ENCODE results near the gene ZIM2.
"Not testable (repeated sequence)": the region's sequence is repeated elsewhere in the genome, so short reads cannot be mapped to it uniquely, and the experiment has no call there.

The ZIM2 gene

DNA sequence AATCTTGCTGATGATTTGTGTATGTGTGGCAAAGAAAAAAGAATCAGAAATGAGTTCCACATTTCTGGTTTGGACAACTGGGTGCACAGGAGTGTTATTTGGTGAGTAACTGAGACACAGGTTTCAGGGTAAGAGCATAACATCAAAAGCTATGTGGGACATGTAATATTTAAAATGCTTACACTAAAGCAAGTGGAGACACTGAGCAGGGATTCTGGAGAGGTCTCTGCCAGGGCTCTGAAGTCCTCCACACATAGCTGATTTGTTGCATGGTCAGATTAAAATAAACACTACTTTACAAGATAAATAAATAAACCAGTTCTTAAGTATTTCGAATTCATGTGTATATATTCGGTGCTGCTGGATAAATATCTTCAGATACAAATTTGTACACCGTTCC is 16.3 kb upstream of the ZIM2 start:
- no peaks in the 10 kb centered on the region for H3K4me1 Mint-ChIP-seq
- no peak overlapping the region for H3K4me3 Mint-ChIP-seq
- peaks cover 12% of the 10 kb centered on the region for H3K9me3 Mint-ChIP-seq
- no peaks in the 10 kb centered on the region for H3K27me3 Mint-ChIP-seq
- ATAC-seq: no peak
- H3K36me3 Mint-ChIP-seq: no peaks in the 10 kb centered on the region
- H3K27ac Mint-ChIP-seq: no peak overlapping the region

DNA sequence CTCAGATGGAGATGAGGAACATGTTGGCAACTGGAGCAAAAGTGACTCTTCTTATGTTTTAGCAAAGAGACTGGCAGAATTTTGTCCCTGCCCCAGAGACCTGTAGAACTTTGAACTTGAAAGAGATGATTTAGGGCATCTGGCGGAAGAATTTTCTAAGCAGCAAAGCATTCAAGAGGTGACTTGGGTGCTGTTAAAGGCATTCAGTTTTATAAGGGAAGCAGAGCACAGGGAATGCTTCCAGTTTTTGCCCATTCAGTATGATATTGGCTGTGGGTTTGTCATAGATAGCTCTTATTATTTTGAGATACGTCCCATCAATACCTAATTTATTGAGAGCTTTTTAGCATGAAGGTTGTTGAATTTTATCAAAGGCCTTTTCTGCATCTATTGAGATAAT is 11.8 kb upstream of the ZIM2 start:
- H3K36me3 Mint-ChIP-seq, H3K4me1 Mint-ChIP-seq, H3K27ac Mint-ChIP-seq, H3K27me3 Mint-ChIP-seq, ATAC-seq, H3K4me3 Mint-ChIP-seq: not testable (repeated sequence)
- H3K9me3 Mint-ChIP-seq: peaks cover 11% of the 10 kb centered on the region

DNA sequence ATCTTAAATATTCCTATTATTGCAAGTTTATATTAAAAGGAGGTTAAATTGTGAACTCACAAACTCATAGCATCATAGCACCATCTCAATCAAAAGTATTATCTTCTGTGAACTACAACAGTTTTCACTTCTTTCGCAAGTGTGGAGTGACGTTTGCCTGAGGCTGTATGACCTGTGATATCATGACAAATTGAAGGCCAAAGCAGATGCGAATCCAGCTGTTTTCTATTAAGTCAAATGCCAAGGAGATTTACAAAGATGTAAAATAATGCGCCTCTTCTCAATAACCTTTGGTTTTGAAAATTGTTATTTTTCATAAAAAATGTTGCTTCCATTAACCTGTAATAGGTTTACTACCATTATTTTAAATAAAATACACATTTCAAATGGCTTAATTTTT is 7.6 kb upstream of the ZIM2 start:
- ATAC-seq: no peak
- Mint-ChIP-seq H3K27ac (no peak overlapping the region), H3K9me3 (peaks cover 13% of the 10 kb centered on the region), H3K36me3 (no peaks in the 10 kb centered on the region), H3K27me3 (no peaks in the 10 kb centered on the region), H3K4me3 (no peak overlapping the region), H3K4me1 (no peaks in the 10 kb centered on the region)

DNA sequence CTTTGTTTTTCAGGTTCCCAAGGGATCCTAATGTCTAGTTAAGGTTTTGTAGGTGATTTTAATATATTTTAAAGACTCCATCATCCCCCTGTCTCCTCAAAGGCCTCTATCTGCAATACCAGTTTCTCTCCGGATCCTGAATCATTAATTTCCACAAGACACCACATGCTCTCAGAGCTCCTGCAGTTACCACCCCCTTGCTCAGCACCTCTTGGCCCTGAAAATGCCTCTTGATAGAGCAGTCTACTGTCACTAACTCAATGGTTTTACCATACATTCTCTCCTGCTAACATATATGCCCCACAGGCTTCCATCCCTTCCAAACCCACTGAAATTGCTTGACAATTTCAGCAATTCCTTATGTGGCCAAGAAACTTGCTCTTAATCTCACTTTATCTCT is 1.9 kb upstream of the ZIM2 start:
- no peak for ATAC-seq
- H3K4me3 Mint-ChIP-seq: no peak overlapping the region
- peaks cover 17% of the 10 kb centered on the region for H3K9me3 Mint-ChIP-seq
- no peaks in the 10 kb centered on the region for H3K36me3 Mint-ChIP-seq
- peaks cover 6% of the 10 kb centered on the region for H3K27me3 Mint-ChIP-seq
- no peak overlapping the region for H3K27ac Mint-ChIP-seq
- no peaks in the 10 kb centered on the region for H3K4me1 Mint-ChIP-seq

DNA sequence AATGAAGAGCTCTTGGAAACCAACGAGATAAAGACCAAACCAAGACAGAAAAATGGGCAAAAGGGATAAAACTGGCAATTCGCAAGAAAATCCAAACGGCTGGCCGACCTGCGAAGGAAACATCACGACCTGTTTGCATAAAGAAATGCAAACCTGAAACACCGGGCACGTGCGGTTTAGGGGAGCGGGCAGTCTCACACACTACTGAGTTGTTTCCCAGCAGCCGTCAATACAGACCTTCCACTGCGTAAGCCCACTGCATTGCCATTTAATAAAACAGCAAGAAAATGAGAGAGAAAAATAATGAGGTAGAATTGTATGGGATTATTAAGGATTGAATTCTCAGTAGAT is 642 bp upstream of the ZIM2 start:
- peaks cover 9% of the 10 kb centered on the region for H3K27me3 Mint-ChIP-seq
- no peak overlapping the region for H3K4me3 Mint-ChIP-seq
- no peak for ATAC-seq
- H3K36me3 Mint-ChIP-seq: no peaks in the 10 kb centered on the region
- H3K27ac Mint-ChIP-seq: no peak overlapping the region
- H3K9me3 Mint-ChIP-seq: peaks cover 17% of the 10 kb centered on the region
- H3K4me1 Mint-ChIP-seq: no peaks in the 10 kb centered on the region

DNA sequence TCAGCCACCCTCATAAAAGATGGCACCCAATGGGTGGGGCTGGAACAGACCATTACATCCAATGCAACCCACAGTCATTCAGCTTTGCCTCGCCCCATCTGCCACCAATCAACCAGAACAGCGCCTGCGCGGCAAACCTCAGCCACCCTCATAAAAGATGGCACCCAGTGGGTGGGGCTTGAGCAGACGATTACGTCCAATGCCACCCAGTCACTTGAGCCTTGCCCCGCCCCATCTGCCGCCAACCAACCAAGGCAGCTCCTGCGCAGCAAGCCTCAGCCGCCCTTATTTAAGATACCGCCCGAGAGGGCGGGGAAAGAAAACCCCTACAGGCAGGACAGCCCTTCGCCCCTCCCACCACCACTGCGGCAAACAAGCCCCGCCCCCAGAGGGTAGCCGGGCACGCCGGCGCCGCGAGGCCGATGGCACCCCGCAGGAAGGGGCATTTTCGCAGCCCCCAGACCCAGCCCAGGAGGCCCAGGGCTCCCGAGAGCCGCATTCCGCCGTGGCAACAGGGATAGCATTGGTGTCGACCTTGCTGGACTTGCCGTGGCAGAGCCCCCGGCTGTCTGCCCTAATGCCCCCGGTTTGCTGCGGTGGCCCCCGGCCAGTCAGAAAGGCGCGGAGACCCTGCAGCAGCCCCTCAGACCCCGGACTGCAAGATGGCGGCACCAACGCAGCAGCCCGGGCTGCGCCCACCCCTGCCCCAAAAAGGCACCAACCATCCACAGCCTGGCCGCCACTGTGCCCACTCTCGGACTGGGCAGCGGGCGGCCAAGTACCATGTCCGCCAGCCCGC is 675 bp downstream of the ZIM2 start:
- Mint-ChIP-seq H3K9me3 (peaks cover 23% of the 10 kb centered on the region), H3K4me3 (no peak overlapping the region), H3K4me1 (no peaks in the 10 kb centered on the region), H3K36me3 (no peaks in the 10 kb centered on the region), H3K27me3 (peaks cover 9% of the 10 kb centered on the region), H3K27ac (no peak overlapping the region)
- no peak for ATAC-seq

DNA sequence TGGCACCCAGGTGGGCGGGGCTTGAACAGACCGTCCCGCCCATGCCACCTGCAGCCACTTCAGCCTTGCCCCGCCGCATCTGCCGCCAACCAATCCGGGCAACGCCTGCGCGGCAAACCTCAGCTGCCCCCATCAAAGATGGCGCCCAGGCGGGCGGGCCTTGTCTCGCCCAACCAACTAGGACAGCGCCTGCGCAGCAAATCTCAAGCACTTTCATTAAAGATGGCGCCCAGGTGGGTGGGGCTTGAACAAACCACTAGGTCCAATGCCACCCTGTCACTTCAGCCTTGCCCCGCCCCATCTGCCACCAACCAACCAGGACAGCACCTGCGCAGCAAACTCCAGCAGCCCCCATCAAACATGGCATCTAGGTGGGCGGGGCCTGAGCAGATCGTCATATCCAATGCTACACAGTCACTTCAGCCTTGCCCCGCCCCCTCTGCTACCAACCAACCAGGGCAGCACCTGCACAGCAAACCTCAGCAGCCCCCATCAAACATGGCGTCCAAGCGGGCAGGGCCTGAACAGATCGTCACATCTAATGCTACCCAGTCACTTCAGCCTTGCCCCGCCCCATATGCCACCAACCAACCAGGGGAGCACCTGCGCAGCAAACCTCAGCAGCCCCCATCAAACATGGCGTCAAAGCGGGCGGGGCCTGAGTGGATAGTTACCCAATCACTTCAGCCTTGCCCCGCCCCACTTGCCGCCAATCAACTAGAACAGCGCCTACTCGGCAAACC is 1.4 kb downstream of the ZIM2 start:
- Mint-ChIP-seq H3K4me1 (no peaks in the 10 kb centered on the region), H3K36me3 (no peaks in the 10 kb centered on the region), H3K27me3 (peaks cover 9% of the 10 kb centered on the region), H3K9me3 (peaks cover 28% of the 10 kb centered on the region), H3K27ac (no peak overlapping the region), H3K4me3 (no peak overlapping the region)
- ATAC-seq: no peak

DNA sequence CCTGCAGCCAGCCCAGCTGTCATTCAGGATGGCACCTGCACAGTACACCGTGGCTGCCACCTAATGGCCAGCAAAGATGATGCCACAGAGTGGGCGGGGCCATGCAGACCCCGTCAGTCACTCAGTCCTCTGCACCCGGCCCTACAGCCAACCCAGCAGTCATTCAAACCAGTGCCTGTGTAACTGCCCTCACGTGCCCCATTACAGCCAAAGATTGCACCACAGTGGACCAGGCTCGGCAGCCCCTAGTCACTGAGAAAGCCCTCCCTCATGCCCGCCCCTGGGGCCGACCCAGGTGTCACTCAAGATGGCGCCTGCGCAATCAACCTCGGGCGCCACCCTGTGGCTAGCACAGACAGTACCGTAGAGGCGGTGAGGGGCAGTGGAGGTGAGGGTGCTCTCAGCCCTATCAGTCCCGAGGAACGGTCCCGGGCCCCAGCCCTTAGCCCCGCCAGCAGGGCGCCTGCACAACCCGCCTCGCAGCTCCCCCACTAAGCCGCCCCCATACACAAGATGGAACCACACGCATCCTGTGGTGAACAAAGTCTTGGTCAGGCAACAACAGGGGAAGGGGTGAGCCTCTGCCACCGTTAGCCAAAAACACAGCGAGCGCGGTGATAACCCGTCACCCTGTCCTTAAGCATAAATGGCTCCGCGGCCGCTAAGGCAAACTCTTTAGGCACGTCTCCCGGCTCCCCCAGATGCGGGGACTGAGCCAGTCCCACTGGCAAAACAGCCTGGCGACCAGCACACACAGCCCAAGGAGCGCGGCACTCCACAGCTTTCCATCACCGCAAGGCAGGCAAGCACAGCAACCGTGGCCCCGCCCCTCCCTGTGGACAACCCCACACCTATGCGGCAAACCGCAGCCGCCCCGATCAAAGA is 2.3 kb downstream of the ZIM2 start:
- peaks cover 29% of the 10 kb centered on the region for H3K9me3 Mint-ChIP-seq
- no peak overlapping the region for H3K4me3 Mint-ChIP-seq
- H3K27me3 Mint-ChIP-seq: peaks cover 9% of the 10 kb centered on the region
- H3K36me3 Mint-ChIP-seq: no peaks in the 10 kb centered on the region
- no peak for ATAC-seq
- no peaks in the 10 kb centered on the region for H3K4me1 Mint-ChIP-seq
- H3K27ac Mint-ChIP-seq: no peak overlapping the region

DNA sequence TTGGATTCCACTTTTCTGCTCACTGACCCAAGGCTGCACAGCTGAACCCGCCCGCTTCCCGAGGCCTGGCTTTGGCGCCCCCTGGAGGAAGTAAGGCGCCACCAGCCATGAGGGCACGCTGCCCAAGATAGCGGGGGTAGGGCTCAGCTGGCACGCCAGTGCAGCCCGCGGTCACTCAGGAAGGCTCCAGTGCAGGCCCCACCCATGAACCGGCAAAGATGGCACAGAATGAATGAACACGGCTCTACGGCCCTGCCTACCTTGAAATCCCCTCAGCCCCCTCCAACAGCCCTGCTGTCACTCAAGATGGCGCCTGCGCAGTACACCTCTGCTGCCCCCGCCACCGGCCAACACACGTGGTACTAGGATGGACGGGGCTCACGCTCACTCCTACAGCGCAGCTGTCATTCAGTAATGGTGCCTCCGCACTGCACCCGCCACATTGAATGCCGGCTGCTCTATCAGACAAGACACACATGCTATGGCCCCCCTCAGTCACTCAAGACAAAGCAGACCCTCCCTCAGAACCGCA is 3.0 kb downstream of the ZIM2 start:
- no peaks in the 10 kb centered on the region for H3K4me1 Mint-ChIP-seq
- H3K36me3 Mint-ChIP-seq: no peaks in the 10 kb centered on the region
- ATAC-seq: no peak
- H3K27ac Mint-ChIP-seq: no peak overlapping the region
- peaks cover 30% of the 10 kb centered on the region for H3K9me3 Mint-ChIP-seq
- no peak overlapping the region for H3K4me3 Mint-ChIP-seq
- H3K27me3 Mint-ChIP-seq: peaks cover 9% of the 10 kb centered on the region

DNA sequence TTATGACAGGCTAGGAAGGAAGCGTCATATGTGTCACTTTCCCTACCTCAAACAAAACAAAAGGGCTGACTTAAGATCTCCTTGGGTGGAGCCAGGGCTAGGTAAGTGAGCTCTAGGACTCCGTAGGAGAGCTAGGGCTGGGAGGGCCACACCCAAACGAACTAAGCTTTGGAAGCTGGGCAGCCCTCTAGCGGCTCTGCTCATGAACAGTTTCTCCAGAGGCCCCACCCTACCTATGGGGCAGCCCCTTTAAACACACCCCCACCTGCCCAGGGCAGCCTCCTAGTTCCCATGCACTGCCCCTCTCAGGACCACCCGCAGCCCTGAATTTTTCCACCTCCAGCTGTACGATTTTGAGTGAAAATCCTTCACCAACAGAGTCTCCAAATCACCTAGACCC is 3.5 kb downstream of the ZIM2 start:
- Mint-ChIP-seq H3K4me3 (no peak overlapping the region), H3K27ac (no peak overlapping the region), H3K36me3 (no peaks in the 10 kb centered on the region), H3K9me3 (peaks cover 33% of the 10 kb centered on the region), H3K4me1 (no peaks in the 10 kb centered on the region), H3K27me3 (peaks cover 9% of the 10 kb centered on the region)
- no peak for ATAC-seq

DNA sequence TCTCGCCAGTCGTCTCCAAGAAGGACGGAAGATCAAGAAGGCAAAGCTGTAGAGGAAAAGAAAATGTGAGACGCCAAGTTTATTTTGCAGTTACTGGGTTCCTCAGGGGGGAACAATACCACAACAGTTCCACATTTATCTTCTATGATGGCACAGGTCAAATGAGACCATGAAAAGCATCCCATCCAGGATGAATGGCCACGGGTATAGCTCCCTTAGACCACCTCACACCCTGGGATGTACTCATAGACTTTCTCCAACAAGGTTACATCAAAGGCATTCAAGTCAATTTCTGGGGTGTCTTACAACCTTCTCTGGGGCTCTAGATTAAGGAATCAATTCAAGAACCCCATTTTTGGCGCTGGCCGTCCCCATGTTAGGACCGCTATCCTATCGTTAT is 4.5 kb downstream of the ZIM2 start:
- peaks cover 9% of the 10 kb centered on the region for H3K27me3 Mint-ChIP-seq
- no peak overlapping the region for H3K27ac Mint-ChIP-seq
- ATAC-seq: no peak
- H3K4me1 Mint-ChIP-seq: no peaks in the 10 kb centered on the region
- no peak overlapping the region for H3K4me3 Mint-ChIP-seq
- peaks cover 30% of the 10 kb centered on the region for H3K9me3 Mint-ChIP-seq
- no peaks in the 10 kb centered on the region for H3K36me3 Mint-ChIP-seq

DNA sequence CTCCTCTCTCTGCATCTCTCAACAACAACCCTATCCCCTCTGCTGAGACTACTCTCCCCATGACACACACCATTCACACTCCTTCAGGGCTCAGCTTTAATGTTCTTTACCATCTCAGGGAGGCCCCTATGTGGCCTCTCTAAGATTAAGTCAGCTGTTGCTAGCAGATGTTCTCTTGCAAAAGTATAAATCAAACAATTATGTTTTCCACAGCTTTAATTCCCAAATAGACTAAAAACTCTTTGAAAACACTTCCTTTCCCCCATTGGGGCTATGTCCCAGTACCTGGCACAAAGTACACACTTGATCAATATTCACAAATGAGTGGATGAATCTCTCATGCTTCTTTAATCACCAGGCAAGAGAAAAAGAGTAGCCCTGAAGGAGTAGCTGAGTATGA is 5.1 kb downstream of the ZIM2 start:
- Mint-ChIP-seq H3K36me3 (no peaks in the 10 kb centered on the region), H3K9me3 (peaks cover 27% of the 10 kb centered on the region), H3K4me3 (no peak overlapping the region), H3K27me3 (peaks cover 9% of the 10 kb centered on the region), H3K4me1 (no peaks in the 10 kb centered on the region), H3K27ac (no peak overlapping the region)
- no peak for ATAC-seq

DNA sequence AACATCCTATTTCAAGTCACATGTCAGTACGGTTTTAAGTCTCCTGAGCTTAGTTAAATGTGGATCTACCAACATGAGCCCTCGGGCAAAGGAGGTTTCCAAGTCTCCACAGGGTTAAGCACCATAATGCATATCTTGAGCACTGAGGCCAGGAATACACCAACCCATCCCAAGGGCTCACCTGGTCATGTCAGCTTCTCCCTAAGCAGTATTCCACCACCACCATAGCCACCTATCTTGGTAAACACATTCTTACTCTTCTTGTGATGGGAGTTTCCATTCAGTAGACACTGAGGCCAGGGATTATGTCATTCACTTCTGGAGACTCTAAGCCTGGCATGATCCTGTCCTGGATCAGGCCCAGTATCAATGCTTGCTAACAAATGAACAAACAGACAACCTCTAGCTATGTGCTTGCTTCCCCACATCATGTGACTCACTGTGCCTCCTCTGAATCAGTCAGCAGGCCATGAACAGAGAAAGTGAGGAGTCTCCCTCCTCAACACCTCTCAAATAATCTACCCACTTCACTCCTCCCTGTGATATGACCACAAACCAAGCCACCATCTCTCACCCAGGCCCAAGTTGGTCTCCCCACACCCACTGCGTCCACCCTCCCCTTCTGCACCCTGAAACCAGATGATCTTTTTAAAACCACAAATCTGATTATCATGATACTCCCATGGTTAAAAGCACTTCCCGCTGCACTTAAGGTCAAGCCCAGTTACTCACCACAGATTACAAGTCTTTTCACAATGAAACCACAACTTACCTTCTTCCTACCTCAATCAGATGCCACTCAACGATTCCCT is 5.8 kb downstream of the ZIM2 start:
- H3K36me3 Mint-ChIP-seq: no peaks in the 10 kb centered on the region
- no peak overlapping the region for H3K4me3 Mint-ChIP-seq
- no peak for ATAC-seq
- peaks cover 9% of the 10 kb centered on the region for H3K27me3 Mint-ChIP-seq
- peaks cover 27% of the 10 kb centered on the region for H3K9me3 Mint-ChIP-seq
- H3K27ac Mint-ChIP-seq: no peak overlapping the region
- no peaks in the 10 kb centered on the region for H3K4me1 Mint-ChIP-seq

DNA sequence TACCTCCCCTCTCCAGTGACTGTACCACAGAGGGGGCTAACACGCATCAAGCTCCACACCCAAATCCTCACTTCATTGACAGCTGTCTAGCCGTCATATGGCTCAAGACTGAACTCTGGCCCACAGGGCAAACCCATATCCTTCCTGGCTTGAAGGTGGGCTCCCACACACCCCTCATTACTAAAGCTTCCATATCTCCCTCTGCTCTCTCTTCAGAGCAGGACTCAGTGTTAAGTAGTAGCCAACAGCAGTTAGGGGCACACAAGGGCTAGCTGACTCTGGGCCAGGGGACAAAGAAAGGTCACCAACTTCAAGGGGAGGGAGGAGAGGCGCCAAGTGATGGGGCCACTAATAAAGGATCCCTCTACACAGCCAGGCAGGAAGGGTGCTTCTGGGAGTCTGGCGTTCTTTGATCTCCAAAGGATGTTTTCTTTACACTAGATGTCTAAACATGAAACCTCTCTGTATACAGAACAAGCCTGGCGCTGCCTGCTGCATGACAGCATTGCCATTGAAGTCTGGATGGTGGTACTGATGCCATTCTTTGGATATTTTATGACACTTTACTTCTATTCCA is 8.1 kb downstream of the ZIM2 start:
- Mint-ChIP-seq H3K9me3 (peaks cover 27% of the 10 kb centered on the region), H3K27me3 (peaks cover 4% of the 10 kb centered on the region), H3K4me3 (no peak overlapping the region), H3K4me1 (no peaks in the 10 kb centered on the region), H3K36me3 (no peaks in the 10 kb centered on the region), H3K27ac (no peak overlapping the region)
- ATAC-seq: no peak
